GM21423 (cell line): ENCODE measurements around the gene PCYT2.

ENCODE experiments used
- ATAC-seq: cut with Tn5 transposase; IDR thresholded peaks from one replicate; pipeline ENCODE4 v1.9.1; 2021; ENCODE audit warnings: mild to moderate bottlenecking, moderate library complexity; ENCODE audit not compliant: unreplicated experiment

The PCYT2 gene

DNA sequence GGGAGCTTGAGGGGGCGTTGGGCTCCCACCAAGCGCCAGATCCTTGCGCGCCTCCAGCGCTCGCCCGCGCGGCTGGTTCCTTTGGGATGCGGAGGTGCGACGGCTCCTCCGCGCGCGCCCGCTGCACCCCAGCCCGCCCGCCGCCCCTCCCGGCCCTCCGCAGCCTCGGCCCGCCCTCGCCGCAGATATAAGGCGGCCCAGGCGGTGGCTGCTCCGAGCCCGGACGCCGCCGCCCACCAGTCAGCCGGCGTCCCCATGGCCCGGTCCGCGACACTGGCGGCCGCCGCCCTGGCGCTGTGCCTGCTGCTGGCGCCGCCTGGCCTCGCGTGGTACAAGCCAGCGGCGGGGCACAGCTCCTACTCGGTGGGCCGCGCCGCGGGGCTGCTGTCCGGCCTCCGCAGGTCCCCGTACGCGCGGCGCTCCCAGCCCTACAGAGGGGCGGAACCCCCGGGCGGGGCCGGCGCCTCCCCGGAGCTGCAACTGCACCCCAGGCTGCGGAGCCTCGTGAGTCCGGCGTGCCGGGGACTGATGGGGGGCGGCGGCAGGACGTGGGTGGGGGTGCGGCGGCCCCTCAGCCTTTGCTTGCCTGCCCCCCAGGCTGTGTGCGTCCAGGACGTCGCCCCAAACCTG, 9.1 kb downstream of the PCYT2 start, which contains the start of gene NPB:
Gene NPB, plus strand, starts transcription at position 216 of the 630 bp plus-strand sequence. Its CDS starts 40 bp downstream, at position 256.
- no peak for ATAC-seq

DNA sequence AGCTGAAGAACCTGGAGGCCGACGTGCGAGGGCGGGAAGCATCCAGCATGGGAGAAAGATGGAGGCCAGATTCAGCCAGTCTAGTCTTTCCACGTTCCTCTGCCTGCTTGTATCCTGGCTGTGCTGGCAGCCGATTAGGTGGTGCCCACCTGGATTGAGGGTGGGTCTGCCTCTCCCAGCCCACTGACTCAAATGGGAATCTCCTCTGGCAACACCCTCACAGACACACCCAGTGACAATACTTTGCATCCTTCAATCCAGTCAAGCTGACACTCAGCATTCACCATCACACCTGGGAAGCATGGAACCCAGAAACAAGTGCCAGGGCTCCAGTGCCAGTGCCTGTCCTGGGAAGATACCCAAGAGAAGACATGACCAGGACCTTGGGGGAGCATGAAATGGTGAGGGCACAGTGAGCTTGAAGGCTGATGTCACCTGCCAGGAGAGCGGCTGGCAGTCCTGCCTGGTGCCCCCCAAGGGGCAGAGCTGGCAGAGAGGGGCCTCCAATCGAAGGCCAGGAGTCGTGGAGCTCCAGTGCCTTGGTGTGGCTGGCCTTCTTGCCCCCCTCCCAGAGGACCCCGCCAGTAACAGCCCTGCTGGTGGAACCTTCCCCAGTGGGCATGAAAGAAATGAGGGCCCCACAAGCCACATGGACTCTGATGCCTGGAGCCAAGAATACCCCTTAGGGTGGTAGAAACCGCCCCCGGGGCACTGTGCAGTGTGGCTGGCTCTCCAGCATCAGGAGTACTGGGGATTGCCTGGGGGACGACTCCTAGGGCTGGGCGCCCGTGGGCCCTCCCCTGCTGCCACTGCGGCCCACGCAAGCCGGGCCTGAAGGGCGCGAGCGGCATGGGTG, 9.8 kb downstream of the PCYT2 start:
- no peak for ATAC-seq

GRCh38 chr17:81900181-81900820, 10.9 kb downstream of the PCYT2 start:
- ATAC-seq, result no peak

DNA sequence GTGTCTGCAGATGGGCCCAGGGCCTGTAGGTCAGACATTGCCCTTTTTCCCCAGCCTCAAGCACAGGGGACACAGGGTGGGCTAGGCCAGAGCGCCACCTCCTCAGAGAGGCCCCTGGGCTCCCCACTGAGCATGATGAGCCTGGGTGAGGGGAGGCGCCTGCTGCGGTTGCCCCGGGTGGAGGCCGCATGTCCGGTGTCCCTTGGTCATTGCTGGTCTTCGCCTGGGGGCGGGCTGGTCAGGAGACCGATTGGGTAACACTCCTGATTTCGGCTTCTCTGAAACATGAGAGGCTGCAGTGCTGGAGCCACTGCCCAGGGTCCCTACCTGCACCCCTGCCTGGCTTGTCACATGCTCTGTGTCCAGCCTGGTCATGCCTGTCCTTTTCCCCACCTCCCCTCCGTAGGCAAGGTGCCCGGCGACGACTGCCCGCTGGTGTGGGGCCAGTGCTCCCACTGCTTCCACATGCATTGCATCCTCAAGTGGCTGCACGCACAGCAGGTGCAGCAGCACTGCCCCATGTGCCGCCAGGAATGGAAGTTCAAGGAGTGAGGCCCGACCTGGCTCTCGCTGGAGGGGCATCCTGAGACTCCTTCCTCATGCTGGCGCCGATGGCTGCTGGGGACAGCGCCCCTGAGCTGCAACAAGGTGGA, 11.6 kb downstream of the PCYT2 start:
- ATAC-seq, result no peak

- no peak for ATAC-seq
Measured at GRCh38 chr17:81898885-81899284, 12.3 kb downstream of the PCYT2 start.

GRCh38 chr17:81898029-81898866, 13.0 kb downstream of the PCYT2 start:
- no peak for ATAC-seq

DNA sequence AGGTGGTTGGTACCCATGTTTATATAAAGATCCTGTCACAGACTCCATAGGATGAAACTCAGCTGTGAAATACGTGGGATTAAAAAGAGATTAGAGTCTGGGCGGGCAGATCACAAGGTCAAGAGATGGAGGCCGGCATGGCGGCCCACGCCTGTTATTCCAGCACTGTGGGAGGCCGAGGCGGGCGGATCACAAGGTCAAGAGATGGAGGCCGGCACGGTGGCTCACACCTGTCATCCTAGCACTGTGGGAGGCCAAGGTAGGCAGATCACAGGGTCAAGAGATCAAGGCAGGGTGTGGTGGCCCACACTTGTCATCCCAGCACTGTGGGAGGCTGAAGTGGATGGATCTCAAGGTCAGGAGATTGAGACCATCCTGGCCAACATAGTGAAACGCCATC, 15.8 kb downstream of the PCYT2 start:
- no peak for ATAC-seq

GRCh38 chr17:81891303-81891552, 20.0 kb downstream of the PCYT2 start:
- ATAC-seq, result no peak

- peak; percentile 24 for ATAC-seq
Measured at GRCh38 chr17:81890447-81891302, 20.5 kb downstream of the PCYT2 start.

DNA sequence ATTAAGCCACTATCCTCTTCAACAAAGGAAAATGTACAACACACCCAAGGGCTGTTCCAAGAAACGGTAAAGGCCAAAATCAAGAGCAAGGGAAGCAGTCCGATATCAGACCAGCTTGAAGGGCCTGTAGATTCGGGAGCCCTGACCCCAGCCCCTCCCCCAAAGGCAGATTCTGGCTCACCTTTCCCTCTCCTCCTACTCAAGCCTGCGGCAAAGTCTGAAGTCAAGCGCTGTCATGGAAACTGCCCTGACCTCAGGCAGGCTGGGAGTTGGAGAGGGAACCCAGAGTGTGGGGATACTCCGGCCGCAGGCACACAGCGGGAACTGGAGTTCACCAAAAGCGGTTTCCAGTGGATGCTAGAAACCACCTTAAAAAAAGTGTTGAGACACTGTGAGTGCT, 21.6 kb downstream of the PCYT2 start:
- no peak for ATAC-seq

DNA sequence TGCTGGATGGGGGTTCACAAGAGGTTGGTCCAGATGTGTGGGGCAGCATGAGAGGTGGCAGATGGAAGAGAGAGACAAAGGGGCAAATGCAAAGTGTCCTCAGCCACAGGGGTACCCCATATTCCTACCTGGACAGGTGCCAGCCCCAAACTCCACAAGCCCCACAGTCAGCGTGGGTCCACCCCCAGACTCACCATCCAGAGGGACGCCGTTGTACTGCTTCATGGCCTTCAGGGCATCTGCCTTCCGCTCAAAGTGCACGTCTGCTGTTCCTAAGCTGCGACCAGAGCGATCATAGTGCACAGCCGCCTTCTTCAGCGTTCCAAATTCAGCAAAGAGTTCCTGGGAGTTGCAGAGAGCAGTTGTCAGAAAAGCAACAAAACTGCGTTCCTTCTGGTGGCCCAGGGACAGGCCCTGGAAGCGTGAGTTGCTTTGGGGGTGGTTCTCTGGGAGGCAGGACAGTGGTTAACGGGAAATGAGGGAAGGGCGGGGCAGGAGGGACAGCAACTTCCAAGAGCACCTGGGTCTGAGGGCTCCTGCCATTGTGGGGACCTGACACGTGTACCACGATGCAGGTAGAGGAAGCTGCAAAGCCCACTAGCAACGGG, 22.1 kb downstream of the PCYT2 start:
- no peak for ATAC-seq

- no peak for ATAC-seq
Measured at GRCh38 chr17:81888105-81888987, 22.9 kb downstream of the PCYT2 start.

GRCh38 chr17:81885869-81886548, 25.2 kb downstream of the PCYT2 start:
- no peak for ATAC-seq

- no peak for ATAC-seq
Measured at GRCh38 chr17:81885454-81885853, 25.7 kb downstream of the PCYT2 start.

DNA sequence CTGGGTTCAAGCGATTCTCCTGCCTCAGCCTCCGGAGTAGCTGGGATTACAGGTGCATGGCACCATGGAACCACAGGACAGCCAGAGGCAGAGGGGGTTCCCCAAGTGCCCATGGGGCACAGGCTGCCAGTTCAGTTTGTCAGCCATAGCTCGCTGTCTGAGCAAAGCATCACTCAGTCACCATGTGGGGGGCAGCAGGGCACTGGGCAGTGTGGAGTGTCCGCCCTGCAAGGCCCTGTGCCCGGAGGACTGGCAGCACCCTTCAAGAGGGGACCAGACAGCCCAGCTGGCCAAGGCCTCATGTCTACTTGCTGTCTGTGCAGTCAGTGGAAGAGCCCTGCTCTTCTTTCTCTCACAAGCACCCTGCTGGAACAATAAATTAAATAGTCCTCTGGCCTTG, 26.2 kb downstream of the PCYT2 start:
- ATAC-seq, result no peak

DNA sequence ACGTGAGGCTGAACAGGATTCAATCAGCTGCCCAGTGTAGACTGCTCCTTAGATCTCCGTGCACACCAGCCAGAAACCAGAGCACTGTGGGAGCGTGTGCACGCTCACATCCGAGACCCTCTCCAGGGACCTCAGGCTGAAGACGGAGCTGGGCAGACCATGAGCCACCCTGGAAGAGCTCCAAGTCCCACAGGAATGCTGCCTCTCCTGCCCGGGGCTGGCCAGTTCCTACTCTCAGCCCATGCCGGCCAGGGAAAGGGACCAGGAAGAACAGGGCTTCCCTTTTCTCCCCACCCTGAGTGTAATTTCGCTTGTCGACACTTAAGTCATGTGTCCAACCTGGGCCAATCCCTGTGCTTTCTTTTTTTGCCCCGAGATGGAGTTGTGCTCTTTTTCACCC, 26.7 kb downstream of the PCYT2 start:
- ATAC-seq, result no peak

- no peak for ATAC-seq
Measured at GRCh38 chr17:81879121-81879520, 32.1 kb downstream of the PCYT2 start.

DNA sequence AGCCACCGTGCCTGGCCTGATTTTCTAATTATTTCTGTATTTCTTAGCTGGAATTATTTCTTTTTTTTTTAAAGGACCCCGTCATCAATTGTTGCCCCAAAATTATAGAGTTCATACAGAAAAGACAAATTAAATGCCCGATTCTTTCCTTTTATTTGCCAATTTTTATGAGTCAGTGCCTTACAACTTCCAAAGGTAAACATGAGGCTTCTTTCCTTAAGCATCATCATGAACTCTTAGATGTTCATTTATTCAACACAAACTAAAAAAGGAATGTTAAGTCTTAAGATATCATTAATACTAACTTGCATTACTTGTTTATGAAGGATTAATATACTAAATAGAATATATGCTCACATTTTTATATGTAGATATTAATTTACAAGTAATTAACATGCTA, 32.9 kb downstream of the PCYT2 start:
- ATAC-seq, result no peak
